ENCODE data around the gene DHRS13.
A peak's percentile ranks its signal among the peaks of the same experiment; 100 is the strongest.

DHRS13 gene

DNA sequence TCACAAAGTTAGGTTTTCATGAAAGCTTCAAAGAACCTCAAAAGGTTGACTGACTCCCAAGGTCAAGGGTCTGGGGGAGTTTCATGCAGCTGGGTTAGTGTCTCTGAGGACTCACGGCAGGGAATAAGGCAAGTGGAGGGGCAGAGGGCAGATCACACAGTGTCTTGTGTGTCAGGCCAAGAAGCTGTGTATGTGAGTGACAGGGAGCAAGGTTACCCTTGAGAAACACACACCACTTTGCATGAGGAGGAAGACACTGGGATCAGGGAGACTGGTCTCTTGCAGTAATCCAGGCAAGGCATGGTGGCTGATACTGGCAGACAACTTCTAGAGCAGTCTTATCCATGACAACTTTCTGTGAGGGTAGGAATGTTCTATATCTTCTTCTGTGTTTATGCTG, 11.7 kb downstream of the DHRS13 start:
- peaks cover 13% of the 10 kb centered on the region for H3K4me1 ChIP-seq (ENCODE audit: insufficient read depth, low read length)
- H3K4me2 ChIP-seq (ENCODE audit: insufficient read depth, low read length), result no peak overlapping the region
- H2AFZ ChIP-seq (ENCODE audit: low read depth, low read length), result no peak overlapping the region
- TF ChIP-seq CTCF (IDR thresholded peaks at IDR 0.05; ENCODE audit: borderline replicate concordance, extremely low read depth, low read length, poor library complexity, severe bottlenecking) (no peak), EZH2 (IDR thresholded peaks at IDR 0.05; ENCODE audit: borderline replicate concordance, low read depth, low read length, severe bottlenecking) (no peak)
- H3K27ac ChIP-seq (ENCODE audit: low read length), result no peak overlapping the region
- H3K27me3 ChIP-seq (ENCODE audit: insufficient read depth, low read length, poor library complexity), result no peaks in the 10 kb centered on the region
- no peaks in the 10 kb centered on the region for H3K36me3 ChIP-seq (ENCODE audit: insufficient read depth, low read length)
- ATAC-seq (ENCODE audit: insufficient read depth, low read depth) (no peak), DNase-seq (no peak)
- H3K4me3 ChIP-seq (ENCODE audit: low read depth in 1 of 2, low read length in 2 of 2), result no peak overlapping the region
- H3K79me2 ChIP-seq (ENCODE audit: insufficient read depth, low read length), result peaks cover 3% of the 10 kb centered on the region; the same call in 1 of the 2 replicates
- H3K9me3 ChIP-seq (ENCODE audit: insufficient read depth, low read length, severe bottlenecking), result no peaks in the 10 kb centered on the region
- no peak overlapping the region for H3K9ac ChIP-seq (ENCODE audit: low read depth, low read length)
- H4K20me1 ChIP-seq (ENCODE audit: insufficient read depth, low read length), result no peaks in the 10 kb centered on the region

GRCh38 chr17:28889996-28890395, 12.9 kb downstream of the DHRS13 start:
- no peak overlapping the region for H2AFZ ChIP-seq (ENCODE audit: low read depth, low read length)
- TF ChIP-seq CTCF (IDR thresholded peaks at IDR 0.05; ENCODE audit: borderline replicate concordance, extremely low read depth, low read length, poor library complexity, severe bottlenecking) (no peak), EZH2 (IDR thresholded peaks at IDR 0.05; ENCODE audit: borderline replicate concordance, low read depth, low read length, severe bottlenecking) (no peak)
- no peaks in the 10 kb centered on the region for H4K20me1 ChIP-seq (ENCODE audit: insufficient read depth, low read length)
- no peak for DNase-seq
- no peaks in the 10 kb centered on the region for H3K36me3 ChIP-seq (ENCODE audit: insufficient read depth, low read length)
- ATAC-seq (ENCODE audit: insufficient read depth, low read depth), result 0 out of 3 replicates have a peak, but pooled peaks have one; percentile 33
- no peak overlapping the region for H3K4me2 ChIP-seq (ENCODE audit: insufficient read depth, low read length)
- no peak overlapping the region for H3K4me3 ChIP-seq (ENCODE audit: low read depth in 1 of 2, low read length in 2 of 2)
- no peaks in the 10 kb centered on the region for H3K27me3 ChIP-seq (ENCODE audit: insufficient read depth, low read length, poor library complexity)
- H3K9me3 ChIP-seq (ENCODE audit: insufficient read depth, low read length, severe bottlenecking), result no peaks in the 10 kb centered on the region
- H3K27ac ChIP-seq (ENCODE audit: low read length), result no peak overlapping the region
- H3K79me2 ChIP-seq (ENCODE audit: insufficient read depth, low read length), result no peaks in the 10 kb centered on the region
- no peak overlapping the region for H3K9ac ChIP-seq (ENCODE audit: low read depth, low read length)
- H3K4me1 ChIP-seq (ENCODE audit: insufficient read depth, low read length), result peaks cover 9% of the 10 kb centered on the region

DNA sequence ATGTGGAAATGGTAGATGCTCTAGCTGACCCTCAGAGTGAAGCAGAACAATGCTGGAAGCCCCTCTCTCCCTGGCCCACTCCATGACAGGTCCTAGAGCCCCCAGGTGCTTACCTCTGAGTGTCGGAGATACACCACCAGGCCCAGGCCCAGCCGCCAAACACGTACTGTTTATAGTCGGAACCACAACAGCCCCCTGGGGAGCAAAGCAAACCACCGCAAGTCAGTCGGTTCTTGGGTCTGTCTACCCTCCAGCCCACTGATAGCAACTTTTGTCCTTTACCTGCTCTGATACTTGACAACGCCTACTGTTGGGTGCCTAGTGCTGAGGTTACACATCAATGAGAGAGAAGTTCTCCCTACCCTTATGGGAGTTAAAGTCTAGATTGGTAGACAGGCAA, 14.0 kb downstream of the DHRS13 start:
- H3K79me2 ChIP-seq (ENCODE audit: insufficient read depth, low read length), result no peaks in the 10 kb centered on the region
- H3K27me3 ChIP-seq (ENCODE audit: insufficient read depth, low read length, poor library complexity), result no peaks in the 10 kb centered on the region
- ATAC-seq (ENCODE audit: insufficient read depth, low read depth) (no peak), DNase-seq (no peak)
- no peaks in the 10 kb centered on the region for H3K36me3 ChIP-seq (ENCODE audit: insufficient read depth, low read length)
- TF ChIP-seq EZH2 (IDR thresholded peaks at IDR 0.05; ENCODE audit: borderline replicate concordance, low read depth, low read length, severe bottlenecking), result no peak
- TF ChIP-seq CTCF (IDR thresholded peaks at IDR 0.05; ENCODE audit: borderline replicate concordance, extremely low read depth, low read length, poor library complexity, severe bottlenecking), result no peak
- H3K4me3 ChIP-seq (ENCODE audit: low read depth in 1 of 2, low read length in 2 of 2), result no peak overlapping the region
- H3K9me3 ChIP-seq (ENCODE audit: insufficient read depth, low read length, severe bottlenecking), result no peaks in the 10 kb centered on the region
- H3K9ac ChIP-seq (ENCODE audit: low read depth, low read length), result no peak overlapping the region
- H2AFZ ChIP-seq (ENCODE audit: low read depth, low read length), result no peak overlapping the region
- H3K27ac ChIP-seq (ENCODE audit: low read length), result no peak overlapping the region
- no peak overlapping the region for H3K4me2 ChIP-seq (ENCODE audit: insufficient read depth, low read length)
- H4K20me1 ChIP-seq (ENCODE audit: insufficient read depth, low read length), result no peaks in the 10 kb centered on the region
- H3K4me1 ChIP-seq (ENCODE audit: insufficient read depth, low read length), result peaks cover 9% of the 10 kb centered on the region

Measured in DND-41 (cell line).